ENCODE results near the gene DEFB108B.
"Not testable (repeated sequence)": the region's sequence is repeated elsewhere in the genome, so short reads cannot be mapped to it uniquely, and the experiment has no call there.

DEFB108B gene

DNA sequence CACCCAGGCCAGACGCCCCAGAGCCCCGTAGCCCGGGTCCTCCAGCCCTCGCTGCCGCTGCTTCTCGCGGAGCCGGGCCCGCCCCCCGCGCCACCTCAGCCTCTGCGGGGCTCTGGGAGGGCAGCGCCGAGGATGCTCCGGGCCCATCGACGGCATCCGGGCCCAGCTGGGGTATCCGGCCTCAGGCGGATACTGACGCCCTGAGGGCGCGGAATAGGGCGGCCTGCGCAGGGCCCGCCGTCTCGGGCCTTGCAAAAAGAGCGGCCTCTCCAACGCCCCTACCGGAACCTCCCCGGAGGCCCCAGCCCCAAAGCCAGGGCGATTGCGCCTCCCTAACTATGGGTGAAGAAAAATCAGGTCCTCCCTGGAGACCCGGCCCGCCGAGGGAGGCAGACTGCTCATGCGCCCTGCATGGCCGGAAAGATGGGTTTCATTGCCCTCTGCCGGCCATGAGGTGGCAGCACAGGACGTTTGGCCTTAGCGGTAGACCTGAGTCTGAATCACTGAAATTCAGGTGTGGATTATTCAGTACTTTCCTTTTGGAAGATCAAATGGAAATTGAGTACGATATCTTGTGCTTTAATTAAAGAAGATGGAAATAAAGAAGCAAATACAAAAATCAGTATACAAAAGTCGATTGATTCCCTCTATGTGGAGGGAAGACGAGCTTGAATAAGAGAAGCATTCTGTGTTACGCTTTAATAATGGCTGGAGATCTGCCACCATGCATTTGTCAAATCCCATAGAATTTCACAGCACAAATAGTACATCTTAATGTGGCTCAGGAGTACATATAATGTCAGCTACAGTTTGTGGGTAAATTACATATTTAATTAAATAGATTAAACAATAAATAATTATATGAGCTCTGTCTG lies 19.3 kb upstream of the DEFB108B start:
- in situ Hi-C loops (cut with MboI; ENCODE audit: low sequenced_read_pairs), result not testable (repeated sequence)

DNA sequence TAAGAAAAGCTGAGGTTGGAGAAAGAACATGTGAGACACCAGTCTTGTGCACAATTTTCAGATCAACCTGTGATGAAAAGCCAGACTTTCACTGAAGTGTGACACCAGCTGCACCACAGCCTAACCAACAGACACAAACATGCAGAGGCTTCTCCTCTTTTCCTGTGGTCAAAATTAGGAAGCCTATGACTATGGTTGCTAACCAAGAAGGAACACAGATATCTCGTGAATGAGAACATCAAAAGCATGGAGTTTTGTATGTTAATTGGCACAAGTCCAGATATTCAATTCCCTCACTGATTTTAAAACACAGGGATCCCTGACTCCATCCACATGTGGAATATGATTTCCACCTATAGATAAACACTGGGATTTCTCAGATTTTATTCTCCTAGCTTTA lies 11.5 kb upstream of the DEFB108B start:
- in situ Hi-C loops (cut with MboI; ENCODE audit: low sequenced_read_pairs), result not testable (repeated sequence)

DNA sequence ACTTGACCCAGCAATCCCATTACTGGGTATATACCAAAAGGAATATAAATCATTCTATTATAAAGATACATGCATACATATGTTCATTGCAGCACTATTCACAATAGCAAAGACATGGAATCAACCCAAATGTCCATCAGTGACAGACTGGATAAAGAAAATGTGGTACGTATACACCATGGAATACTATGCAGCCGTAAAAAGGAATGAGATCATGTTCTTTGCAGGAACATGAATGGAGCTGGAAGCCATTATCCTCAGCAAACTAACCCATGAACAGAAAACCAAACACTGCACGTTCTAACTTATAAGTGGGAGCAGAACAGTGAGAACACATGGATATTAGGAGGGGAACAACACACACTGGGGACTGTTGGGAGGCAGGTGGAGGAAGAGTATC lies 3.8 kb upstream of the DEFB108B start:
- in situ Hi-C loops (cut with MboI; ENCODE audit: low sequenced_read_pairs), result not testable (repeated sequence)

DNA sequence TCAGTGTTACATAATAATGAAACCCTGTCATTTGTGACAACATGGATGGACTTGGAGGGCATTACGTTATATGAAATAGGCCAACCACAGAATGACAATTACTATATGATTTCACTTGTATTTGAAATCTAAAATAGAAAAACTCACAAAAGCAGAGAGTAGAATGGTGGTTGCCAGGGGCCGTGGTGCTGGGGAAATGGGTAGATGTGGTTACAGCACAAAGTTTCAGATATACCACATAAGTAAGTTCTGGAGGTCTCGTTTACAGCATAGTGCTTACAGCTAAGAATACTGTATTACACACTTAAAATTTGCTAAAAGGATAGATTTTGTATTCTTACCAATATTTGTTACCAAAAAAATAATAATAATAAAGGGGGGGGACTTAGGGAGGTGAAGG lies 3.3 kb upstream of the DEFB108B start:
- in situ Hi-C loops (cut with MboI; ENCODE audit: low sequenced_read_pairs), result not testable (repeated sequence)

DNA sequence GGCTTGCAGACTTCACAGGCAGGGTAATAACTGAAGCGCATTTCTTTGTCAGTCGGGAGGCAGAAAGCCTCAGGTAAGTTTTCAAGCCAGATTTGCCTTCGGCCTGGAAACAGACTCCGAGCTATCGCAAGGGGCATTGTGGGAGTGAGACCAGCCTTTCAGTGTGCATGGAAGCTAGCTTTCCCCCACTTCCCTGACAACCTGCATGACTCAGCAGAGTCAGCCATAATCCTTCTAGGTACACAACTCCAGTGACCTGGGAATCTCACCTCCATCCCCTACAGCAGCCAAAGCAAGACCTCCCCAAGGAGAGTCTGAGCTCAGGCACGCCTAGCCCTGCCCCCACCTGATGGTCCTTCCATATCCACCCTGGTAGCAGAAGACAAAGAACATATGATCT lies 9.7 kb downstream of the DEFB108B start:
- in situ Hi-C loops (cut with MboI; ENCODE audit: low sequenced_read_pairs), result not testable (repeated sequence)

DNA sequence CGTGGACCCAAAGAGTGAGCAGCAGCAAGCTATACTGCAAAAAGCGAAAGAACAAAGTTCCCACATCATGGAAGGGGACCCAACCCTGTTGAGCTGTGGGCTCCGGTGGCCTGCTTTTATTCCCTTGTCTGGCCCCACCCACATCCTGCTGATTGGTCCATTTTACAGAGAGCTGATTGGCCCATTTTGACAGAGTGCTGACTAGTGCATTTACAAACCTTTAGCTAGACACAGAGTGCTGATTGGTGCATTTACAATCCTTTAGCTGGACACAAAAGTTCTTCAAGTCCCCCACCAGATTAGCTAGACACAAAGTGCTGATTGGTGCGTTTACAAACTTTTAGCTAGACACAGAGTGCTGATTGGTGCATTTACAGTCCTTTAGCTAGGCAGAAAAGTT lies 10.4 kb downstream of the DEFB108B start:
- in situ Hi-C loops (cut with MboI; ENCODE audit: low sequenced_read_pairs), result not testable (repeated sequence)

DNA sequence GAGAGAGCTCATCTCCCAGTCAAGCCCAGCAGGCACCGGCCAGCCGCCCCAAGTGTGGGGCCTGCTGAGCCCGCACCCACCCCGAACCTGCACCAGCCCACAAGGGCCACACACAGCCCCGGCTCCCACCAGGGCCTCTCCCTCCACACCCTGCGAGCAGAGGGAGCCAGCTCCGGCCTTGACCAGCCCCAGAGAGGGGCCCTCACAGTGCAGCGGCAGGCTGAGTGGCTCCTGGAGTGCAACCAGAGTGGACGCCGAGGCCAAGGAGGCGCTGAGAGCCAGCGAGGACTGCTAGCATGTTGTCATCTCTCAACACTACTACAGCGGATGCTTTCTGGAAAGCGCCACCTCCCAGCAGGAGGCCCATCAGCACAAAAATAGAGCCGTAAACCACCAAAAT lies 10.9 kb downstream of the DEFB108B start:
- in situ Hi-C loops (cut with MboI; ENCODE audit: low sequenced_read_pairs), result no loop called here

DNA sequence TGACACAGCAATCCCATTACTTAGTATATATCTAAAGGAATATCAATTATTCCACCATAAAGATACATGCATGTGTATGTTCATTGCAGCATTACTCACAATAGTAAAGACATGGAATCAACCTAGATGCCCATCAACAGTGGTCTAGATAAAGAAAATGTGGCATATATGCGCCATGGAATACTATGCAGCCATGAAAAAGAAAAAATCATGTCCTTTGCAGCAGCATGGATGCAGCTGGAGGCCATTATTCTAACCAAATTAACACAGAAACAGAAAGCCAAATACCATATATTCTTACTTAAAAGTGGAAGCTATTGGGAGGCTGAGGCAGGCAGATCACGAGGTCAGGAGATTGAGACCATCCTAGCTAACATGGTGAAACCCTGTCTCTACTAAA lies 20.9 kb downstream of the DEFB108B start:
- in situ Hi-C loops (cut with MboI; ENCODE audit: low sequenced_read_pairs), result not testable (repeated sequence)

DNA sequence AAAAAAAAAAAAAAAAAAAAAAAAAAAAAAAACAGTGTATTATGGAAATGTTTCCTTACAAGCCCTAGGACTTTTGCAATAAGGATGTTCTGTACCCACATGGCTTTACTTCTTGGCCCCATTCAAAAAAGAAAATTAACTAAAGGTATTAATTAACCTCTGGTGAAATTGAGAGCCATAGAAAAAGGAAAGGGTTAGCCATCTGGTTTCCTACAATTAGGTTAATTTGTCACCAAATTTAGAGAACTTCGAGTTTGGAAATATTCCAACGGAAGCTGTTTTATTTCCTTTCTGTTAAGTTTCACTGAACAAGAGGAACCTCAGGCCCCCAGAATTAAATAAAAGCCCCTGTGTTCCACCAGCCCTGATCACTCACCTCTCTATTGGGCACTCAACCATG lies 22.9 kb downstream of the DEFB108B start:
- in situ Hi-C loops (cut with MboI; ENCODE audit: low sequenced_read_pairs), result not testable (repeated sequence)

DNA sequence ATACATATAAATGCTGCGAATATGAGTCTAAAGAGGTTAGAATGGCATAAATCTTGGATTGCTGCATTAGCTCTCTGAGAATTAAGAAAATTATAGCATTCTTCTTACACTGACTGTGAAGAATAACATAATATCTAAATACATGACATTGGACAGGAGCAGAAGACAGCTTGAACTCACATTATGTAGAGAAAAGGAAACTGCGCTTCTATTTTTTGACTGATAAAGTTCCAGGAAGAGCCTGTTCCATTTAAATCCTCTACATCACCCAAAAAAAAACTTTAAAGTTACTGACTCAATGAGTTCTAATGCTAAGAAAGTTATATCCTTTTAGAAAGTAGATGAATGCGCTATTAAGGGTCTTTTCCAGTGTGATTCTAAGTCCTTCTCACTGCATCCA lies 27.8 kb downstream of the DEFB108B start:
- in situ Hi-C loops (cut with MboI; ENCODE audit: low sequenced_read_pairs), result not testable (repeated sequence)

DNA sequence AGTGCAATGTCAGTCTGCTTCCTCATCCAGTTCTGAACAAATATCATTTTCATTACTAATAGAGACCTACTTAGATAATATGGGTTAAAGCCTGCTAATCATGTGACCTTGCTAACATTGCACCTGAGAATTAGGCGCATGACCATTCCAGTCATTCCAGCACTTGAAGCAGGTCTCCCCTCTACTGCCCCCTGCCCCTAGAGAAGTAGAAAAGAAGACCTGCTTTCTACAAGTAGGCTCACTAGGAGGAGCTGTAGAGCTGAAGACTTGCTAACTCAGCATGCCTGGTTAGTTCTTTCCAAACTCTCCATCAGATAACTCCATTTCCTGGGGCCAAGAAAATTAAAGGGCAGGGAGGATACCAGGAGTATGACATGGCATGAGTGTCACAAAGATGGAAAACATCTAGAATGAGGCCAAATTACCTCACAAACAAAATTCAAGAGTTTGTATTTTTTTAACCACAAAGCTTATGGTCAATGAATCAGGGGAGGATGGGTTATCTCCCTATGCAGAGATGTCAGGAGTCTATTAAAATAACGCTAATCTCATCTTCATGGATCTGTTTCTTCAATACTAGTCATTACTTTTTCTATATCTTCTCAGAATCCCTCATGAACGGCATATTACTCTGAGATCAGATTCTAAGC lies 31.1 kb downstream of the DEFB108B start:
- in situ Hi-C loops (cut with MboI; ENCODE audit: low sequenced_read_pairs), result not testable (repeated sequence)

DNA sequence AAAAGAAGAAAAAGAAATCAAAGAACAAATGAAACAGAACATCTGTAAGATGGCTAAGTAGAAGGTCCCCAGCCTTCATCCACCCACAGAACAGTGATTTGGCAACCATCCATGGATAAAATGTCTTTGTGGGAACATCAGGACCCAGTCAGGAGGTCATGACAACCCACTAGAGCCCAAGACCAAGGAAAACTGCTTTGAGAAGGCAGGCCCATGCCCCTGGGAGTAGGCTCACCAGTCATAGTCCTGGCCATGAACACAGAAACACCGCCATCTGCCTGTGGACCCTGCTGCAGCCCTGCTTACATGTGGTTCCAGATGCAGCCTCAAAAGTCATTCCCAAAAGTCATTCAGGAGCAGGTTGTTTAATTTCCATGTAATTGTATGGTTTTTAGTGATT lies 34.2 kb downstream of the DEFB108B start:
- in situ Hi-C loops (cut with MboI; ENCODE audit: low sequenced_read_pairs), result not testable (repeated sequence)

DNA sequence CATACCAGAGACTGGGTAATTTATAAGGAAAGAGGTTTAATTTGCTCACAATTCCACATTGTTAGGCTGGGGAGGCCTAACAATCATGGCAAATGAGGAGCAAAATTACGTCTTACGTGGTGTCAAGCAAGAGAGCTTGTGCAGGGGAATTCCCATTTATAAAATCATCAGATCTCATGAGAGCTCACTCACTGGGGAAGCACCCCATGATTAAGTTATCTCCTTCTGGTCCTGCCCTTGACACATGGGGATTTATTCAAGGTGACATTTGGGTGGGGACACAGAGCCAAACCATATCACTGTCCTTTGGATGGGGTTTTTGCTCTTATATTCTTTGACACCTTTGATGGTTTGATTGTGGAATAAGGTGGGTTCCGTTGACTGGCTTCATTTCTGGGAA lies 36.9 kb downstream of the DEFB108B start:
- in situ Hi-C loops (cut with MboI; ENCODE audit: low sequenced_read_pairs), result not testable (repeated sequence)

DNA sequence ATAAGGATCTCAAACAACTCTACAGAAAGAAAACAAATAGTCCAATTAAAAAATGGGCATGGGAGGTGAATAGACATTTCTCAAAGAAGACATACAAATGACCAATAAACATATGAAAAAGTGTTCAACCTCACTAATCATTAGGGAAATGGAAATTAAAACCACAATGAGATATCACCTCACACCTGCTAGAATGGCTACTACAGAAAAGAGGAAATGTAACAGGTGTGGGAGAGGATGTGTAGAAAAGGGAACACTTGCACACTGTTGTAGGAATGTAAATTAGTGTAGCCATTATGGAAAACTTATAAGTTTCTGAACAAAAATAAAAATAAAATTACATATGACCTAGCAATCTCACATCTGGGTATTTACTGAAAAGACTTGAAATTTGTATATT lies 37.7 kb downstream of the DEFB108B start:
- in situ Hi-C loops (cut with MboI; ENCODE audit: low sequenced_read_pairs), result not testable (repeated sequence)

DNA sequence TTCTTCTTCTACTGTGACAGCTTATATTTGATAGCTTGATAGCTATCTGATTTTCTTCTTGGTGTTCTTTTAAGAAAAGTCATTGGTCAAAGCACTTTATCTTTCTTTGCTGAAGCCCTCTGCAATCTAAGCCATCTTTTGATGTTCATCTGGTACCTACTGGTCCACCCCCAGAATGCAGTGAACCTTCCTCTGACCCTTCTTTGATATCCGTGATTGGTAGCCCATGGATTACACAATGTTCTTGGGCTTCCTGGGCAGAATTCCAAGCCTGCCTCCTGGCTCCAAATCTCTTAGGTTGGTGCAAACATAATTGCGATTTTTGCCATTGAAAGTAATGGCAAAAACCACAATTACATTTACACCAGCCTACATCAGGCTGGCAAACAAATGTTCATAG lies 43.3 kb downstream of the DEFB108B start:
- in situ Hi-C loops (cut with MboI; ENCODE audit: low sequenced_read_pairs), result not testable (repeated sequence)

DNA sequence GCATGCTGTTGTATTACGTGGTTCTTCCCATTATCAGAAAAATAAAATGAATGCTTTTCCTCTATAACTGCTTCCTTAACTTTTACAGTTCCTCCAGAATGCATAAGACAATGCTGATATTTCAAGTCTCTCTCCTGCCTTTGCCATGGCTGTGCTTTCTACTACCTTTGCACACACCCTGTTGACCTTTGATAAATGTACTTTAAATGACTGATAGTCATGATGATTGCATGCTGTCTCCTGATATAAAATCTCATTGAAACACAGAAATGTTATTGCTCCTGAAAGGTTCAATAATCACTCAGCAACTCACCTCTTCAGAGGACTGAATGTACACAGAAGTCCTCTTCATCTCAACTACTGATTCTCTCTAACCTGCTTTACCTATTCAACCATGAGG lies 45.1 kb downstream of the DEFB108B start, which contains the start of gene DEFB131B:
DEFB131B (plus strand) TSS at position 395 of the 400 bp plus-strand sequence; CDS start at position 395, 0 bp downstream.
- in situ Hi-C loops (cut with MboI; ENCODE audit: low sequenced_read_pairs), result not testable (repeated sequence)

DNA sequence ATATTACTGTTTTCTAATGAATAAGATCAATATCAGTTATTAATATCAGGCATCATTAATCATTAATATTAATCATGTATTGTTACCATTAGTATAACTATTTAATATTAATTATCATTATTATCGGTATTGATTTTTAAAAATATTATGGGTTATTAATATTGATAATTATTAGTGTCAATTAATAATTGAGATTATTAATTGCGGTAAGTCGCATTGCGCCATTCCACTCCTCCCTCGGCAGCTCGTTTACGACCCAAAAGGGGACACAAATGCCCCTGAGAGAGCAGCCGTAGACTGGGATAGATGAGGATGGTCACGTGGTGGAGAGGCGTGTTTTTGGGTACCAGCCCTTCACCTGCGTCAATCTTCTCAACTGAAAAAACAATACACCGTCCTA lies 52.8 kb downstream of the DEFB108B start:
- in situ Hi-C loops (cut with MboI; ENCODE audit: low sequenced_read_pairs), result not testable (repeated sequence)
